GM19452 (cell line): ENCODE data around the gene DSP.

Source experiments
- ATAC-seq: cut with Tn5 transposase; IDR thresholded peaks from one replicate; pipeline ENCODE4 v1.9.1; 2021; ENCODE audit not compliant: unreplicated experiment

Gene DSP

DNA sequence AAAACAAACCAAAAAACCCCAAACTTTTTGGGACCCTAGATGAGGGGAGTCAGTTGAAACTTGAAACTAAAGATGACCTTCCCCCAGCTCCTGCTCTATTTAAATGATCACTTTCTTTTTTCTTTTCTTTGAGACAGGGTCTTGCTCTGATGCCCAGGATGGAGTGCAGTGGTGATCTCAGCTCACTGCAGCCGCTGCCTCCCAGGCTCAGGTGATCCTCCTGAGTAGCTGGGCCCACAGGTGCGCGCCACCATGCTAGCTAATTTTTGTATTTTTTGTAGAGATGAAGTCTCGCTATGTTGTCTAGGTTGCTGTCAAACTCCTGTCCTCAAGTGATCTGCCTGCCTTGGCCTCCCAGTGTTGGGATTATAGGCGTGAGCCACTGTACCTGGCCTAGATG, 7.3 kb upstream of the DSP start:
- ATAC-seq = no peak

DNA sequence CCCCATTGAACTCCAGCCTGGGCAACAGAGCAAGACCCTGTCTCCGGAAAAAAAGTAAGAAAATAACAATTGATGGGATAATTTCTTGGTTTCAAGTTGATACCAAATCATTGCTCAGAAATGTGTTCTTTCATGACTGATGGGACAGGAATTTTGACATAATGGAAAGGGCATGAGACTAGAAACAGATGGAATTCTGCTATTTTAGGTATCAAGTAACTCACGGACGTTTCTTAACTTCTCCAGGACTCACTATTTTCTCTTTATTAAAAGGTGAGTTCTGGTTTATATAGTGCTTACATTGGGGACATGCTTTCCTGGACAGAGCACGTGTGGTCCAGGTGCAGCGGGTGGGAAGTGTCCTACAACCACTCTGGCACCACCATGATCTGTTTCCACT, 6.0 kb upstream of the DSP start:
- ATAC-seq = no peak

DNA sequence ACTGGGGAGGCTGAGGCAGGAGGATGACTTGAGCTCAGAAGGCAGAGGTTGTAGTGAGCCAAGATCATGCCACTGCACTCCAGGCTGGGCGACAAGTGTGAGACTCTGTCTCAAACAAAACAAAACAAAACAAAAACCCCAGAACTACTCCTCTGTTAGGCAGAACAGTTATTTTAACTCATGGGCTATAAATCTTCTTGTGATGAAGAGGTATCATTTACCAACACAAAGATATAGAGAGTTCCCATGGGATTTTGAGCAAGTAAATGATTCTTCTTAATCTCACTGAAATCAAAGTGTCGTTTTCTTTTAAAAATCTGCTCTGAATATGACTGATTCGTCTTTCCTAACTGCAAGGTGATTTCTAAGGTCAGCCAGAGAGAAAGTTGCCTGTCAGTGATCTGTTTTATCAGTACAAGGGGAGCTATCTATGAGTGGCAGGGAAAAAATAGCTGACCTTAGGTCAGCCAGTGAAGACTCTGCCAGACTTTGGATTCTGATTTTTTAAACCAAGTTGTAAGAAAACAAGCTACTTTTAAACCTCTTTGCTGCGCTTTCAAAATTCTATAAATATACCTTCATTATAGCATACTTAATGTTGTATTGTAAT, 3.8 kb upstream of the DSP start:
- ATAC-seq = no peak

DNA sequence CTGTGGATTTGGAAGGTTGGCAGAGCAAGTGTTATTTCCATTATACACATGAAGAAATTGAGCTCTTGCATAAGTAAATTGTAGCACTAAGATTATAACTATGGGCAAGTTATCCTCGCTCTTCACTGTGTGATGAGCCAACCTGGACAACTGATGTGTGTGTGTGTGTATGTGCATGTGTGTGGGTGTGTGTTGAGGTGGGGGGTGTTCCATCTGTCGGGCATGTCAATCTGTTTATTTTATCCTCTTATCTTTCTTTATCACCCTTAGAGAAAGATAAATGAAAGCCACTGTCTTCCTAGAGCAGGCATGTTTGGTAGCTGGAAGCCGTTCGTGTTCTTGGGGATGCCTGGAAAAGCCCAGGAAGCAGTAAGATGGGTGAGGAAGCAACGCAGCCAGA, 3.0 kb upstream of the DSP start:
- no peak for ATAC-seq

DNA sequence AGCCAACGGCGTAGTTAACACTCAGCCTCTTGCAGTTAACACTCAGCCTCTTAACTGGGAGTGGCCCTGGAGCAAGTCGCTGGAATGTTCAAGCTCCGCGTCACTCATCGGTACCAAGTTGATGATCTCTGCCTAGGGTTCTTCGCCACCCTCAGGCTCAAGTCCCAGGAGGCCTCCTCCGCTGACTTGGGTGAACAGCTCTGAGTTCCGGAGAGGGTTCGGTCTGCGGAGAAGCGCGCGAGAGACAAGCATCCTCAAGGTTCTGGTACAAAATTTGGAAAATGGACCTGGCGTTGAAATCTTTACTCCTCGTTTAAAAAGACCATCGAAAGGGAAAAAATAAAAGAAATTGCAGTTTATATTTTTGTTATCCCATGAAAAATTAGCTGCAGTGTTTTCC, 876 bp upstream of the DSP start:
- no peak for ATAC-seq

DNA sequence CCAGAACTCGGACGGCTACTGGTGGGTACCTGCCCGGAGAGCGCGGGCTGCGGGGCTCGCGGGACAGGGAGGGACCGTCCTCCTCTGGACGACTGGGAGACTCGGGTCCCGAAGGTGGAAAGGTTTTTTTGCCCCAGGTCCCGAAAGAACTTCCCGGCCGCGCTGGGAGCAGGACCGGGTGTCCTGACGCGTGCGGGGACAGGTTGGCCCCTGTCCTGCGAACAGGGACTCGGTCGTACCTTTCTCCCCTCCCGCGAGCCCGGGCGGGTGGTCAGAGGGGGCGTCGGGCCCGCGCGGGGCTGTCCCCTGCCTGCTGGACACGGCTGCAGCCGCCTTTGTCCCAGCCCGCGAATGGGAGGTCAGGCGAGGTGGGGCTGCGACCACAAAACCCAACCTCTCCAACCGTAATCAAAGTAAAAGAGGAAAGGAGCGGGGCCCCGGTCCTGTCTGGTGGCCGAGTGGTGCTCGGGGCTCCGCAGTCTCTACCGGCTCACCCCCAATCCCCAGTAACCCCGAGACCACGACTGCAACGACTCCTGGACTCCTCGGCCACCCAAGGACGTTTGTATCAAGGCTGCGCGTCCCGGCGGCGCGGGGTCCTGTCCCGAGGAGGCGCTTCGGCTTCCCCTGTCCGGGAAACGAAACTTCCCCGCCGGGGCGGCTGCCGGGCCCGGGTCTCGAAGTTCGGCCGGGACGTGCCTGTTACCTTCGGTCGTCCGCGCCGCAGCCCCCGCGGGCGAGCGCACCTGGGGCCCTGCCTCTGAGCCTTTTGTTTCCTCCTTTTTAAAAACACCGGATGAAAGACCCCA, 798 bp downstream of the DSP start:
- no peak for ATAC-seq

DNA sequence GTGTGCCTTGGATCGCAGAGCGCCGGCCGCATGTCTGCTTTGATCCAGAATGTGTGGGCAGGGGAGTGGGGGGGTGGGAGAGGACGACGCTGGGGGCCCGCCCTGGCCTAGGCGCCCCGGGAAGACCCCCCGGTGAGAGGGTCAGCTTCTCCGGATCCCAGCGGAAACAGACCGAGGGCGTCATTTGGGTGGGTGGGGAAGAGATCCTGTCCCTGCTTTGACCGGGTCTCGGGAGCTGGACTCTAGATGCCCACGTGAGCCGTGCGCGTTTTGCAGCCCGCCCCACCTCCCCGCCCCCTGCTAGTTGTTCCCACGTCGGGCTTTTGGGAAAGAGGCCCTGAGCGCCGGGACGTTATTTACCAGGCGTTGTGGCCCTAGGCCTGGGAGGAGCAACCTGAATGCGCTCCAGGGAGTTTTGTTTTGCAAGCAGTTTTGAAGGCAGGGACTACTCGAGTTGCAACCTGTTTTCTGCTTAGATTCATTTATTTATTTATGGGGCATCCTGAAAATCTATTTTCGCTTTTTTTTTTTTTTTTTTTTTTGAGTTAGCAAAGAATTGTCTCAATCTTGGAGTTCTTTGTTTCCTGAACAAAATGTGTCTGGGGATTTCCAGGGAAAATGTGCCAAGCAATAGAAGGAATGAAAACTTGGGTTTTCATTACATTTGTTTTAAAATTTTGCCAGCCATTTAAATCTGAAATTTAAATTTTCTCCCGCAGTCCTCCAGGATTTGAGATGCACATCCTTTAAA, 1.6 kb downstream of the DSP start:
- ATAC-seq = no peak

DNA sequence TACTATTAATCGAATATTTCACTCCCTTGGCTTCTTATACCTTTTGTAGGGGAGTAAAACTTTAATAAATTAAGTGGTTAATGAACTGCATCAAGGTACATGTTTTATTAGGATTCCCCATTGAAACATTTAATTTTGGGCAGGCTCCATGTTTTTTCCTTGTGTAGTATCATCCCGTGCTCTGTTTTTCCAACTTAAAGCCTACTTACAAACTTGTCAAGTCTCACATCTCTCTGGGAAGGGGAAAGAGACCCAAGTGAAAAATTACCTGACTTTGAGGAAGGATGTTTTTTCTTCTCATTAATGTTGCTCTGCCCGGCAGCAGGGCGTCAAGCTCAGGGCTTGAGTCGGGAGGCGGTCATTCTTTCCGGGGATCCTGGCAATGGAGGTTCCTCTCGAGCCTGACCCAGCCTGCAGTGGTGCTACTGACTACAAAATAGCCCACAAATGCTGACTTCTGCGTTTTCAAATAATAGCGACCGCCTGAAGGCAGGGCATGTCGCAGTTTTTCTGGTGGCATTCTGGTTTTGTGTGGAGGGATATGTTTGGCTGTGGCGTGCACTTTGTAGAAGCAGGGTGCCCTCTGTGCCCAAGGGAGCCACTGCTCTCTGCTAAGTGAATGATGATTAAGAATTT, 2.4 kb downstream of the DSP start:
- ATAC-seq = no peak

DNA sequence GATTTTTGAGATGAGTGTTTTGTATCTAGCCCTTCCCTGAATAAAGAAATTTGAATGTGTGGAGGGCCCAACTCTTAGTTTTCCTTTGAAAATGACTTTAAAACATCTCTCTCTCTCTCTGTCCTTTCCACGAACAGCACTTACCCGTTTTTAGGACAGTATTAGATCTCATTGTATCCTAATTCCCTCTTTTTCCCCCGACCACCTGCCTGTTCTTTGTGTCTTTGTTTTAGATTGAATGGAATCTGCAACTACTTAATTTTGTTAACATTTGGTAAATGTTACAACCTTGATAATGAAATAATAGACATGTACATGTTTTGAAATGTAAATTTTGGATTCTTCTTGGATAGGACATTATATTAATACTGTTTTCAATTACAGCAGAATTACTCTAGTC, 3.1 kb downstream of the DSP start:
- no peak for ATAC-seq

DNA sequence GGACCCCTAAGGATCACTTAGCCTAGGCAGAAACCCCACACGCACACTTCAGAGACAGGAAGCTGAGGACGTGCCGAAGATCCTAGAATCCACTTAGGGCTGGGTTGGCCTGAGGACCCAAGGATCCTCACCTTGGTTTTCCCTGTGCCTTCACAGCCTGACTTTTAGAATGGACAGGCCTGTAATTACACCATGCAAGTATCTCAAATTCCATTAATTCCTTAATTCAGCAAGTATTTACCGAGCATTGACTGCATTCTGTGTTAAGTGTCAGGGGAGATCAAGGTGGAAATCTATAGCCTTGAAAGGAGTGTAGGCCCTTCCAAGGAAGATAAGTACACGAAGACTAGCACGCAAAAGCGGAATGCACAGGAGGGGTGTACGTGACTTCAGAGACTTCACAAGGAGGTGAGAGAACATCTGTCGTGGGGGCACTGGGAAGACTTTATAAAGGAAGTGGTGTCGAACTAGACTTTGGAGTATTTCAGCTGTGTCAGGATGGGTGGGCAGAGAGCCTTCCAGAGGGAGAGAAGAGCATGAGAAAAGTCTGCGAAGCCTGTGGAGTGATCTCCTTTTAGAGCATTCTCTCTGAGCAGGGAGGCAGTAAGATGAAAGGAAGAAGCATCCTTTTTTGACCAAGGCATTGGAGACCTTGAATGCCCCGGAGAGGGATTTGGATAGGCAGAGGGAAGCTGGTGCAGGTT, 4.0 kb downstream of the DSP start:
- no peak for ATAC-seq

DNA sequence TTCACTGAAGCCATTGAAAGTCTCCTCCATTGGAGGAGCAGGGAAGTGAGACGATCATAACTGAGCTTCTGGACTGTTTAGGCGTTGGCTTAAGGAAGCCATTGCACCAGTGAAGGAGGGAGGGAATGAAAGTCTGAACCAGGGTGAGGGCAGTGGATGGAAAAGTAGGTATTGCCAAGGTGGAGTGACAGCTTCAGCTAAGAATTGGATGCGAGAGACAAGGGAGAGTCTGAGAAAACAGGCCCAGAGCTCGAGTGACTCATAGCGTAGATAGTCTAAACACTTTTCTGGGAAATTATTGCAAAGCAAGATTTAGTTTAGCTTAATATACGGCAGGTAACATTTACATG, 4.5 kb downstream of the DSP start:
- no peak for ATAC-seq

DNA sequence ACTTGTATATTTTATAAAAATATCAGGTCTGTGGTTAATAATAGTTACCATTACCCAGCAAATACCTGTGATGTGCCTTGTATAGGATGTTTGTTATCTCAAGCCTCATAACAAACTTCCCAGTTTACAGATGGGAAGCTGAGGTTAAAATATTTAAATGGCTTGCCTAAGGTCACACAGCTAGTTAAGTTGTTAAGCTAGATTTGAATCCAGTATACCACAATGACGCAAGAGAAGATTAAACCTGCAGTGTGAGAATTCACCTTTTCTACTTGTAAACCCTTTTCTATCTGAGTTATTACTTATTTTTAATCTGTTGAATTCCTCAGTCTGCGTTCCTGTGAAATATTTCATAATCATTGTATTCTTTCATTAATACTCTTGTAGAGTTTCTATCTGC, 4.9 kb downstream of the DSP start:
- no peak for ATAC-seq

DNA sequence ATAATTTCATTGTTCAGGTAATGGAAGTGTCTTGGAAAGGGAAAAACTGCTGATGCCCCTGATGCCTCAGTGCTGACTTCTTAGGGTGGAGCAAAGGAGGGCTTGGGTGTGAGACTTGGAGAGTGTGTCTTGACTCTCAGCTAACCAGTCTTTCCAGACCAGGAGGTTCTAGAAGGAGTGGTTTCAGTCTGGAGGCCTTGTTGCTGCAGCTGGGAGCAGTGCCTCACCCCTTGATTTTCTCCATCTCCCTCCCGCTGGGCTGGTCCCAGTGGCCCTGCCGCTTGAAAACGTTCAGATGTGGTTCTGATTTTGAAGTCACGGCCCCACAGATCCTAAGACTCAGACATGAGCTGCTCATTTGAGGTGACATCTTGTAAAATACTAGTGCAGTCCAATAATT, 5.4 kb downstream of the DSP start:
- ATAC-seq = no peak

DNA sequence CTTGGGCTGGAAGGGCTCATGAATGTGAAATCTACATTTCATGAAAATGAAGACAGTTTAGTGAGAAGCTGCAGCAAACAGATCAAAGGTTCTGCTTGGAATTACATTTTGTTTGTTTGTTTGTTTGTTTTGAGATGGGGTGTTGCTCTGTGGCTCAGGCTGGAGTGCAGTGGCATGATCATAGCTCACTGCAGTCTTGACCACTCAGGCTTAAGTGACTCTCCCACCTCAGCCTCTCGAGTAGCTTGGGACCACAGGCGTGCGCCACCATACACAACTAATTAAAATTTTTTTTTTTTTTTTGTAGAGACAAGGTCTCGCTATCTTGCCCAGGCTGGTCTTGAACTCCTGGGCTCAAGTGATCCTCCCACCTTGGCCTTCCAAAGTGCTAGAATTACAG, 5.8 kb downstream of the DSP start:
- no peak for ATAC-seq

DNA sequence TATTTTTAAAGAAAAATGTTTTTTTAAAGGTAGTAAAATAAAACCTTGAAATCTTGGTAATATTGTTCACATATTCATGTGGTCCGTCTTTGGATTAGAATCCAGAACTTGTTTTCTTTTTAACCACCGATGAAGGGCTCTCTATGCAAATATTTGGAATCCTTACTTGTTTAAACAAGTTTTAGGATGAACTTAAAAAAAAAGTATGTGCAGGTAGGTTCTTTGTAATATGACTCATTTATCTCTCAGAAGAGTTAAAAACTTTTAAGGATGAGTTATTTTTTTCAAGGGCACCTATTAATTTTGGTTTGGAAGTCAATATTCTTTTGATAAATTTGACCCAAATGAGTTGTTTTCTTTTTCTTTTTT, 8.9 kb downstream of the DSP start:
- ATAC-seq = no peak

DNA sequence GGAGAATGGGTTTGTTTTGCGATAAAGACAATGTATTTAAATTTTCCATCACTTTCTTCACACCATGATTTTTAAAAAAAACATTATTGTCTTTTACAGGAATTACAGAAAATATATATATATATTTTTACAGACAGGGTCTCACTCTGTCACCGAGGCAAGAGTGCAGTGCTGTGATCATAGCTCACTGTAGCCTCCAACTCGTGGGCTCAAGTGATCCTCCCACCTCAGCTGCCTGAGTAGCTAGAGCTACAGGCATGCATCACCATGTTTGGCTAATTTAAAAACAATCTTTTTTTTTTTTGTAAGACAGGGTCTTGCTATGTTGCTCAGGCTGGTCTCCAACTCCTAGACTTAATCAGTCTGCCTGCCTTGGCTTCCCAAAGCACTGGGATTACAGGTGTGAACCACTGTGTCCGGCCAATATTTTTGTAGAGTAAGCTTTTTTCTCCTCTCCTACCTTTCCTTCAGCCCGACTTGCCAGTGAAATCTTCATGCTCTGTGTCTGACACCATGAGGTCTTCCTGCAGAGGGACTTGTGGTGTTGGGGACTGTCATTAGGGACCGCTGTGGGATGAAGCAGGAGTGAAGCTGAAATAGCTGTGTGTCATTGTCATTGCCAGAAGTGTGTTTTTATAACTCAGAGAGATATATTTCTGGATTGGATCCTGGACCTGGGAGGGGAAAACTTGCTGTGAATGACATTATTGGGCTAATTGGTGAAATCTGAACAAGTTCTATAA, 13.2 kb downstream of the DSP start:
- ATAC-seq = no peak

DNA sequence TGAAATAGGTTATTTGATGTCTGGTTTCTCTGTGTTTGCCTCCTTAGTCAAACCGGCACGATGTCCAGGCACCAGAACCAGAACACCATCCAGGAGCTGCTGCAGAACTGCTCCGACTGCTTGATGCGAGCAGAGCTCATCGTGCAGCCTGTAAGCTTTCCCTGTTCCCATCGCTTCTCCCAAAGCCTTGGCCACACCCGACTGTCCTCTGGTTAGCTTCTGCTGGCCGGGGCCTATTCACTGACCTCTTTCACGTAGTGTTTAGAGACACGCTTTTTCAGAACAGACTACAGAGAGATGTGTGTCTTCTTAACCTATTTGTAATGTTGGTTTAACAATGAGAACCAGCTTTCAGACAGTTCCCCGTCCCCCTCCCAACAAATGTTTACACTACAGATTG, 14.2 kb downstream of the DSP start:
- no peak for ATAC-seq

DNA sequence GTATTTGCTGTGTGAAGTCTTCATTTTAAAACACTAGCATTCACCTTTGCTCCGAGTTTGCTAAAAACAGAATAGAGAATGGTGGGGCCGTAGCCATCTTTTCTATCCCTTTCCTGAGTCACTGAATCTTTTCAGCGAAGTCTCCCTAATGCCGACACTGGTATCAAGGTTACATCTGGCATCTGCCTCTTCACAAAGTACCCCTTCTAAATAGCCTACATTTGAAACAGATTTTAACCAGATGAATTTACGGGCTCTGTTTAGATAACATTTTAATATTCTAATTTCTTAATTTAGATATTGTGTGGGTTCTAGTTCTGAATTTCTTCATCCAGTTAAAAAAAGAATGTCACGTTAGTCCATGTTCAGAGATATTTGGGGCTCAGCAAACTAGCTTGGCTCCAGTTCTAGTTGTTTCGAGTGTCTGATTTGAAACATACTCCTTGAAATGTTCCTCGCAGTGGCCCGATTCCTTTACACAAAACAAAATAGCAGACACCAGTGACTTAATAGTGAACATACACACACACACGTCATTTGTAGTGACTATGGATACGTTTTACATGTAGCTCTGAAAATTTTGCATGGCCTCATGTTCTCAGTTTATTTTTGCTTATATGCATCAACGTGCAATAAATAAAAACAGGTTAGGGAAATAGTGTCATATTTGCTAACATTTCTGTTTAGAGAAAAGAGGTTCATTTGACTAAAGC, 15.1 kb downstream of the DSP start:
- ATAC-seq = no peak

DNA sequence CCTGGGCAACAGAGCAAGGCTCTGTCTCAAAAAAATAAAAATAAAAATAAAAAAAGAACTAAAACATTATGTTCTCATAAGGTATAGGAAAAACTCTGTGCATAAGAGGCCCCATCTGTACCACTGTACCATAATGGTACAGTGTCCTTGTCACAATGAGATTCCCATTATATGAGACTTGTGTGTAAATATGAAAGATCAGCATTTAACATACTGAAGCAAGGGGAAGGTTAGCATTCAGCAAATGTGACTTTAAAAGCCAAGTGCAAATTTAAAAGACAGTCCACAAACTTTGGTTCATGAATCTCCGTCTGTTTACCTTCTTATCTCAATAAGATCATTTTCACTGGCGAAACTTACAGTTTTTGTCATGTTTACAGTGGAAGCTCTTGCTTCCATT, 16.2 kb downstream of the DSP start:
- ATAC-seq = no peak

DNA sequence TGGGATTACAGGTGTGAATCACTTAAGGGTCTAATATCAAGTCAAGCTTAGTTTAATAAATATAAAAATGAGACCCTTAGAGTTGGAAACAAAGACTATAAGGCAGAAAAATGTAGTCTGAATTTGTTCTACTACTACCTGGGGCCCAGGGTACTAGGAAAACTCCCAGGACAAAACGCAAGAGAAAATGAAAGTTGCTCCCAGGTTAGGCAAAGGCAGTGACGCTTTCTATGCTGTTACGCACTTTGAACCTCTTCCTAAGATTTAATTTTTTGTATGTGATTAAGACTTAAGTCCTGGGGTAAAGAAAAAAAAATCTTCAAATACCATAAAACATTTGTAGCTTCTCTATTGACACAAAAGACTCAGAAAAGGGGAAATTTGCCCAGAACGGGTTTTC, 17.3 kb downstream of the DSP start:
- no peak for ATAC-seq
